ENCODE measurements around the gene ADAMTS17.

The ADAMTS17 gene

DNA sequence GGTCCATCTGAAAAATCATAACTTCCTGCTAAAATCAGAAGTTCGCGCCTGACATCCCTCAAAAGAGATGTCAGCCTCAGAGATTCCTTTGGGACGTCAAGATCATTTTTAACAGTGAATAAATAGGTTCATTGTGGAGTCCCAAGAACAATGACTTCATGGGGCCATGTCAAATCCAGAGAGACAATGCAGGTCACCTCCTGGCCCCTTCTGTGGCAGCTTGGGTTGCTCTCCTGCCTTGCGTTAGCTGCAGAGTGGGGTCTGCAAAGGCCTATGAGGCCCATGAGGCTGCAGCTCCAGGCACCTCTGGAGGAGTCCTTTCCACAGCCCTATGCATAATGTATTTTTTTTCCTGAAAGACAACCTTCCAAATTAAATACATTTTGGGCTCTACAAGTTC, 282.3 kb downstream of the ADAMTS17 start:
- H3K4me3 ChIP-seq = no peak overlapping the region
- no peak overlapping the region for H3K27ac ChIP-seq
- DNase-seq (ENCODE audit: low spot score) = no peak
- TF ChIP-seq, protein P1, sequence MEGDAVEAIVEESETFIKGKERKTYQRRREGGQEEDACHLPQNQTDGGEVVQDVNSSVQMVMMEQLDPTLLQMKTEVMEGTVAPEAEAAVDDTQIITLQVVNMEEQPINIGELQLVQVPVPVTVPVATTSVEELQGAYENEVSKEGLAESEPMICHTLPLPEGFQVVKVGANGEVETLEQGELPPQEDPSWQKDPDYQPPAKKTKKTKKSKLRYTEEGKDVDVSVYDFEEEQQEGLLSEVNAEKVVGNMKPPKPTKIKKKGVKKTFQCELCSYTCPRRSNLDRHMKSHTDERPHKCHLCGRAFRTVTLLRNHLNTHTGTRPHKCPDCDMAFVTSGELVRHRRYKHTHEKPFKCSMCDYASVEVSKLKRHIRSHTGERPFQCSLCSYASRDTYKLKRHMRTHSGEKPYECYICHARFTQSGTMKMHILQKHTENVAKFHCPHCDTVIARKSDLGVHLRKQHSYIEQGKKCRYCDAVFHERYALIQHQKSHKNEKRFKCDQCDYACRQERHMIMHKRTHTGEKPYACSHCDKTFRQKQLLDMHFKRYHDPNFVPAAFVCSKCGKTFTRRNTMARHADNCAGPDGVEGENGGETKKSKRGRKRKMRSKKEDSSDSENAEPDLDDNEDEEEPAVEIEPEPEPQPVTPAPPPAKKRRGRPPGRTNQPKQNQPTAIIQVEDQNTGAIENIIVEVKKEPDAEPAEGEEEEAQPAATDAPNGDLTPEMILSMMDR (IDR thresholded peaks at IDR 0.05) = no peak

DNA sequence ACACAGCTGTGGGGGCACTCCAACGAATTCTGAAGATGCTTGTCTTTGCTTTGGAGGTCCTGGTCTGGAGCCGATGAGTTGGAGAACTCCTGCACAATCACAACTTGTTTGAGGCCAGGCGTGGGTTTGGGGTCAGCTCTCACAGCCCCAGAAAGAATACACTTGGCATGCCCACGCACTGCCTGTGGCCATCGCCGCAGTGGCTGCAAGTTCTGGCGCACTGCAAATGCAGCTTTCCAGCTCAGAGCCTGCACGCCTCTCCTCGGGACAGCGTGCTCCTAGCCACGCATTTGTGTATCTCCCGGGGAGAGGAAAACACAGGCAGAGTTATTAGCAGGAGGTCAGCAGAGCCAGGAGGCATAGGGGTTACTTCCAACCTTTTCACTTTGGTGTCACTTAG, 282.7 kb downstream of the ADAMTS17 start:
- DNase-seq (ENCODE audit: low spot score) = no peak
- no peak overlapping the region for H3K4me3 ChIP-seq
- H3K27ac ChIP-seq = no peak overlapping the region
- TF ChIP-seq, protein P1 (IDR thresholded peaks at IDR 0.05) = no peak

DNA sequence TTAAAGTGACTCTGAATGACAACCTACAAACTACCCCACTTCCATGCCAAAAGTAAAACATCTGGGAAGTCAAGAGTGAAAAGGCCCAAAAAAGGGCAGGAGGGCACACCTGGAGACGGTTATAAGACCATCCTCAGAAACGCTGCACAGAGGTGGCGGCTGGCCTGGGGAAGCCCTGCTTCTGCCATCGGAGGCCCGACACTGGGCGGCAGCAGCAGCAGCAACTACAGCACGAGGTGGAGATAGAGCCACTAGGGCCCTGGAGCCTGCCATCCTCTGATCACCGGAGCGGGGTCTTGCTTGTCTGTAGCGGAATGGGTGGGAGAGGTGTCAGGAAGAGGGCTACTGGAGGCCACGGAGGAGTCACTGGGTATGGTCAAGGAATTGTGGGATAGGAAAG, 283.3 kb downstream of the ADAMTS17 start:
- TF ChIP-seq, protein P1 (IDR thresholded peaks at IDR 0.05) = no peak
- Histone ChIP-seq H3K4me3 (no peak overlapping the region), H3K27ac (no peak overlapping the region)
- no peak for DNase-seq (ENCODE audit: low spot score)

DNA sequence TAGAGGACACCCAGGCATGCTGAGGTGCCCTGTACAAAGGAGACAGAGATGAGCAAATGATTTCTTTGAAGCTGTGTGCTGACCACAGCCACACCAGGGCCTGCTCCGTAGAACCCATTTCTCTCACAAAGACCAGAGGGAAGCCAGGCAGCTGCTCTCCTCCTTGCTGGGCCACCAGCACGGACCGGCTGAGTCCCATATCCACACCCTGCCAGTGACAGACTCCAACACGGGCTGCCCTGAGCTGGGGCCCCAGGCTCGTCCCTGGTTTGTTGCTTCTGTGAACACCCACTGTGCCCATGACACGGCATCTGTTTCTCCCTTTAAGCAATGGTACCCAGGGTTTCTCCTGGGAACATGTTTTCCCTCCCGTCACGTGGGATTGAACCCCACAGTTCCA, 284.5 kb downstream of the ADAMTS17 start:
- Histone ChIP-seq H3K4me3 (no peak overlapping the region), H3K27ac (no peak overlapping the region)
- TF ChIP-seq, protein P1 (IDR thresholded peaks at IDR 0.05) = no peak
- DNase-seq (ENCODE audit: low spot score) = no peak

DNA sequence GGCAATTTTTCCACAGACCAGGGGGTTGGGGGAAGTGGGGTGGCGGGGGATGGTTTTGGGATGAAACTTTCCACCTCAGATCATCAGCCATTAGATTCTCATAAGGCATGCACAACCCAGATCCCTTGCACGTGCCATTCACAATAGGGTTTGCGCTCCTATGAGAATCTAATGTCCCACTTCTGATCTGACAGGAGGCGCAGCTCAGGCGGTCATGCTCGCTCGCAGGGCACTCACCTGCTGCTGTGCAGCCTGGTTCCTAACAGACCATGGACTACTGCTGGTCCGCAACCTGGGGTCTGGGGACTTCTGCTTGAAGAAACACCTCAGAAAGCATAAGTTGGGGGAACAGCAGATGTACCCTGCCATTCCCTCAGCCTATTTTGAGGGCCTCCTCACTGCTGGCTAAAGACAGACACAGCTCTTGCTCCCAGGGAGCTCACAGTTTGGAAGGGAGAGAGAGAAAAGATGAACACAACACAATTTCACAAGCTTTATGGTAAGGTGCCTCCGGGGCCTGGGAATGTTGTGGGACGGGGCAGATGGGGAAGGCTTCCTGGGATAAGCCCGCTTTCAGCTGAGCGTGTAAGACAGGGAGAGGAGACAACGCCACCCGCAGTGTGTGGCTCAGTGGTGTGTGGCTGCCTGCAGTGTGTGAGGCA, 285.2 kb downstream of the ADAMTS17 start:
- Histone ChIP-seq H3K27ac (no peak overlapping the region), H3K4me3 (no peak overlapping the region)
- DNase-seq (ENCODE audit: low spot score) = no peak
- TF ChIP-seq, protein P1 (IDR thresholded peaks at IDR 0.05) = no peak

DNA sequence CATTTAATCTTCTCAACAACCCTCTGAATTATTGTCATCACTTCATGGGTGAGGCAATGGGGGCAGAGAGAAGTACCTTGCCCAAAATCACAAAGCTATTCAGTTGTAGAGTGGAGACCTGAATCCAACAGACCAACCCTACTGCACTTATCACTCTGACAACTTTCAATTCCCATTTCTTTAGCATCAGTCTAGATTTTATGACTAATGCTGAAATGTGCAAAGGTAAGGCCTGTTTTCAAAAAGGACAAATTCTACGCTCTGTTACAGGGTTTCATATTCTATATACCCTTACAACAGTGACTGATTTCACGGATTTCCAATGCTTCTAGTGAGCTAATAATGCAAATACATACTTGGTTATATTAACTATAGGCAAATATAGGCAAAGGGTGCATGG, 286.0 kb downstream of the ADAMTS17 start:
- H3K27ac ChIP-seq = no peak overlapping the region
- TF ChIP-seq, protein P1 (IDR thresholded peaks at IDR 0.05) = no peak

DNA sequence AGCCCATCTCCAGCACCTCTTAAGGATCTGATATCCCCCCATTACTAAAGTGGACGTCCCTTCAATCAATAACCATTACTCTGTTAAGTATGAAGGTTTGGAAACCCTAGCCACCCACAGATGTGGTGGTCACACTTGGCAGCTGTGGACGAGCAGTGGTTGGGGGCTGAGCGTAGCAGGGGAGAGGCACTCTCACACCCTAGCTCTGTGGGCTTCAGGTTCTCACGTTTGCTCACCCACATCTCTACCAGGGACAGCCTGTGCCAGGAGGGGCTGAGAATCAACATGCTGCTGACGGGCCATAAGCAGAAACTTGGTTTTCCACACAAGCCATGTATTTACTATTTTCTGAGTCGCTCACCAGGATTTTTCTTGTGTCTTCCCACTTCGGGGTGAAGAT, 287.2 kb downstream of the ADAMTS17 start:
- TF ChIP-seq, protein P1 (IDR thresholded peaks at IDR 0.05) = no peak
- DNase-seq (ENCODE audit: low spot score) = no peak
- Histone ChIP-seq H3K4me3 (no peak overlapping the region), H3K27ac (no peak overlapping the region)

More for the DNA sequence above, 286.0 kb downstream of the ADAMTS17 start:
- no peak for DNase-seq (ENCODE audit: low spot score)
- H3K4me3 ChIP-seq = no peak overlapping the region
